WTC11 (cell line): ENCODE measurements around the gene RSPH9. TPM values are rescaled to one million over a fixed set of nuclear protein-coding genes. Genes with fewer than 3 reads are reported as not detected.

Experiments
- ATAC-seq: fragments of 200-7000 bp; cut with Tn5 transposase; 2 replicates; pipeline ENCODE4 v1.10.0; 2021; ENCODE audit warnings: mild to moderate bottlenecking, moderate library complexity
- CTCF ChIA-PET: fragments of 300-600 bp; sonication (Branson Sonifier 250); formaldehyde crosslinking; loops from one replicate; lab custom pipeline; 2021; ENCODE audit warnings: antibody characterized with exemption; lab: Charles Lee
- POLR2A ChIA-PET: fragments of 350-600 bp; sonication (Branson Sonifier 250); formaldehyde crosslinking; loops from one replicate; lab custom pipeline; 2021; ENCODE audit warnings: antibody characterized with exemption; lab: Charles Lee
- DNase-seq: peaks from one replicate; pipeline ENCODE4 v3.0.0; 2021; ENCODE audit warnings: low spot score
- H3K27ac Mint-ChIP-seq: 2 replicates; pipeline ENCODE4 v1.8.0; 2021; ENCODE audit warnings: mixed read lengths
- H3K27me3 Mint-ChIP-seq: 2 replicates; pipeline ENCODE4 v1.8.0; 2021; ENCODE audit warnings: low read depth, mild to moderate bottlenecking, moderate library complexity, mixed read lengths
- H3K36me3 Mint-ChIP-seq: 2 replicates; pipeline ENCODE4 v1.8.0; 2021; ENCODE audit warnings: mixed read lengths
- H3K4me1 Mint-ChIP-seq: 2 replicates; pipeline ENCODE4 v1.8.0; 2022; ENCODE audit warnings: mixed read lengths
- H3K4me3 Mint-ChIP-seq: 2 replicates; pipeline ENCODE4 v1.8.0; 2021; ENCODE audit warnings: mild to moderate bottlenecking, moderate library complexity, mixed read lengths
- H3K9me3 Mint-ChIP-seq: 2 replicates; pipeline ENCODE4 v1.8.0; 2021; ENCODE audit warnings: mixed read lengths
- CREM ChIP-seq: sonication (generic); formaldehyde crosslinking; IDR thresholded peaks from 2 replicates; pipeline ENCODE4 v1.8.1; 2022; ENCODE audit warnings: mild to moderate bottlenecking, missing genetic modification reagents, moderate library complexity
- ELF4 ChIP-seq: sonication (generic); formaldehyde crosslinking; IDR thresholded peaks from 2 replicates; pipeline ENCODE4 v1.8.1; 2022; ENCODE audit warnings: low read depth, mild to moderate bottlenecking, moderate library complexity, missing genetic modification reagents
- EMX1 ChIP-seq: fragments of 250-450 bp; sonication (Bioruptor Pico); IDR thresholded peaks from 2 replicates; pipeline ENCODE4 v1.8.0; 2021; ENCODE audit warnings: mild to moderate bottlenecking
- FOXK1 ChIP-seq: sonication (generic); formaldehyde crosslinking; IDR thresholded peaks from 2 replicates; pipeline ENCODE4 v1.8.0; 2022; ENCODE audit warnings: mild to moderate bottlenecking, moderate library complexity, missing genetic modification reagents
- GABPB1 ChIP-seq: sonication (generic); formaldehyde crosslinking; IDR thresholded peaks from 2 replicates; pipeline ENCODE4 v1.8.1; 2023; ENCODE audit warnings: mild to moderate bottlenecking, missing genetic modification reagents
- GTF2I ChIP-seq: fragments of 250-450 bp; sonication (Bioruptor Pico); conservative IDR thresholded peaks from 2 replicates; pipeline ENCODE4 v1.4.0; 2021; ENCODE audit warnings: mild to moderate bottlenecking
- HMGA2 ChIP-seq: fragments of 250-450 bp; sonication (Bioruptor Pico); IDR thresholded peaks from 2 replicates; pipeline ENCODE4 v1.4.0; 2021; ENCODE audit warnings: mild to moderate bottlenecking, moderate library complexity
- IRF2 ChIP-seq: sonication (generic); formaldehyde crosslinking; IDR thresholded peaks from 2 replicates; pipeline ENCODE4 v1.8.0; 2022; ENCODE audit warnings: low read depth, missing genetic modification reagents, borderline replicate concordance
- JAZF1 ChIP-seq: fragments of 250-450 bp; sonication (Bioruptor Pico); IDR thresholded peaks from 2 replicates; pipeline ENCODE4 v1.9.0; 2021; ENCODE audit warnings: moderate library complexity, mild to moderate bottlenecking, inconsistent platforms
- NFATC4 ChIP-seq: fragments of 250-450 bp; sonication (Bioruptor Pico); IDR thresholded peaks from 2 replicates; pipeline ENCODE4 v1.9.0; 2021; ENCODE audit warnings: mild to moderate bottlenecking
- NFE2L1 ChIP-seq: sonication (generic); formaldehyde crosslinking; IDR thresholded peaks from 2 replicates; pipeline ENCODE4 v1.8.1; 2023; ENCODE audit warnings: missing genetic modification reagents
- NR1H2 ChIP-seq: sonication (generic); formaldehyde crosslinking; IDR thresholded peaks from 2 replicates; pipeline ENCODE4 v1.9.0; 2021; ENCODE audit warnings: mild to moderate bottlenecking, moderate library complexity, missing genetic modification reagents
- NR3C1 ChIP-seq: sonication (generic); formaldehyde crosslinking; conservative IDR thresholded peaks from 2 replicates; pipeline ENCODE4 v1.8.1; 2023; ENCODE audit warnings: low read depth, mild to moderate bottlenecking, missing genetic modification reagents
- OVOL2 ChIP-seq: fragments of 250-450 bp; sonication (Bioruptor Pico); IDR thresholded peaks from 2 replicates; pipeline ENCODE4 v1.9.0; 2021; ENCODE audit warnings: mild to moderate bottlenecking, borderline replicate concordance
- RORB ChIP-seq: fragments of 250-450 bp; sonication (Bioruptor Pico); IDR thresholded peaks from 2 replicates; pipeline ENCODE4 v1.9.0; 2021; ENCODE audit warnings: mild to moderate bottlenecking
- TEAD4 ChIP-seq: sonication (generic); formaldehyde crosslinking; IDR thresholded peaks from 2 replicates; pipeline ENCODE4 v1.8.0; 2022; ENCODE audit warnings: mild to moderate bottlenecking, missing genetic modification reagents
- ZBTB21 ChIP-seq: sonication (generic); formaldehyde crosslinking; IDR thresholded peaks from 2 replicates; pipeline ENCODE4 v1.8.1; 2023; ENCODE audit warnings: mild to moderate bottlenecking, missing genetic modification reagents, borderline replicate concordance
- ZNF121 ChIP-seq: sonication (generic); formaldehyde crosslinking; IDR thresholded peaks from 2 replicates; pipeline ENCODE4 v1.8.0; 2023; ENCODE audit warnings: missing genetic modification reagents
- ZNF138 ChIP-seq: sonication (generic); formaldehyde crosslinking; conservative IDR thresholded peaks from 2 replicates; pipeline ENCODE4 v1.8.1; 2022; ENCODE audit warnings: mild to moderate bottlenecking, moderate library complexity, missing genetic modification reagents
- ZNF317 ChIP-seq: sonication (generic); formaldehyde crosslinking; IDR thresholded peaks from 2 replicates; pipeline ENCODE4 v1.8.1; 2023; ENCODE audit warnings: low read depth, mild to moderate bottlenecking, moderate library complexity, missing genetic modification reagents, borderline replicate concordance
- total RNA-seq: library from RNA; stranded (reverse); gene quantifications from 3 replicates; pipeline ENCODE4 v1.2.3, GENCODE V29; 2021
- TF ChIP-seq, protein P1 (sequence below): fragments of 200-600 bp; IDR thresholded peaks from 2 replicates; pipeline ENCODE4 v1.8.0; 2022; ENCODE audit warnings: antibody characterized with exemption
- TF ChIP-seq, protein P2 (sequence below): sonication (generic); formaldehyde crosslinking; IDR thresholded peaks from 2 replicates; pipeline ENCODE4 v1.8.0; 2023; ENCODE audit warnings: missing genetic modification reagents, mild to moderate bottlenecking, borderline replicate concordance
- TF ChIP-seq, protein P3 (sequence below): sonication (generic); formaldehyde crosslinking; IDR thresholded peaks from 2 replicates; pipeline ENCODE4 v1.8.0; 2023; ENCODE audit warnings: mild to moderate bottlenecking, missing genetic modification reagents

RSPH9 gene
- total RNA-seq, 1 experiment from 2014 or later = 0.35 TPM

DNA sequence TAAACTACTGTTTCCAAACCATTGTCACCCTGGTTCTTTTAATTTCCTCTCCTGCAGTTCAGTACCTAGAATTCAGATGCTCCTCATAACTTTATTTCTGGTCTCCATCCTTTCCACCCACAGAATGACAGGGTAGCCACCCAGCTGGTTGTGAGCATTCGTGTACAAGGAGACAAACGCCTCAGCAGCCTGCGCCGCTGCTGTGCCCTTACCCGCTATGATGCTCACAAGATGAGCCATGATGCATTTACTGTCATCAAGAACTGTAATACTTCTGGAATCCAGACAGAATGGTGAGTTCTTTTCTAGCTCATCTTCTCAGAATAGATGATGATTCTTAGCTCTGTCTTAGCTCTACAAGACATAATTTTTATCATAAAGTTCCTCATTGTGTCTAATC lies 34.4 kb upstream of the RSPH9 start:
- H3K27me3 Mint-ChIP-seq = no peaks in the 10 kb centered on the region
- no peak overlapping the region for H3K27ac Mint-ChIP-seq
- TF ChIP-seq FOXK1 (CRISPR knock-in tag) = no peak
- TF ChIP-seq NFE2L1 = no peak
- no peak for TF ChIP-seq NR3C1 (CRISPR knock-in tag)
- no peak for TF ChIP-seq ZNF121 (CRISPR knock-in tag)
- TF ChIP-seq ZNF138 (CRISPR knock-in tag) = no peak
- TF ChIP-seq RORB = no peak
- TF ChIP-seq EMX1 (CRISPR knock-in tag) = no peak
- TF ChIP-seq ELF4 = no peak
- POLR2A ChIA-PET = interaction anchor here (0.7 to 1.3 kb wide), 2 partner anchors 19 to 35 kb away, joined by 3 to 4 read pairs; partner anchors contain the start of genes GTPBP2, POLH and XPO5
- no peak overlapping the region for H3K4me3 Mint-ChIP-seq
- ATAC-seq (no peak), DNase-seq (no peak)
- H3K9me3 Mint-ChIP-seq = no peaks in the 10 kb centered on the region
- H3K4me1 Mint-ChIP-seq = no peaks in the 10 kb centered on the region
- CTCF ChIA-PET = interaction anchor here (1.2 to 1.5 kb wide), 3 partner anchors 19 to 468 kb away, joined by 4 to 5 read pairs (median 4); partner anchors contain the start of gene GTPBP2
- peaks cover 29% of the 10 kb centered on the region for H3K36me3 Mint-ChIP-seq

DNA sequence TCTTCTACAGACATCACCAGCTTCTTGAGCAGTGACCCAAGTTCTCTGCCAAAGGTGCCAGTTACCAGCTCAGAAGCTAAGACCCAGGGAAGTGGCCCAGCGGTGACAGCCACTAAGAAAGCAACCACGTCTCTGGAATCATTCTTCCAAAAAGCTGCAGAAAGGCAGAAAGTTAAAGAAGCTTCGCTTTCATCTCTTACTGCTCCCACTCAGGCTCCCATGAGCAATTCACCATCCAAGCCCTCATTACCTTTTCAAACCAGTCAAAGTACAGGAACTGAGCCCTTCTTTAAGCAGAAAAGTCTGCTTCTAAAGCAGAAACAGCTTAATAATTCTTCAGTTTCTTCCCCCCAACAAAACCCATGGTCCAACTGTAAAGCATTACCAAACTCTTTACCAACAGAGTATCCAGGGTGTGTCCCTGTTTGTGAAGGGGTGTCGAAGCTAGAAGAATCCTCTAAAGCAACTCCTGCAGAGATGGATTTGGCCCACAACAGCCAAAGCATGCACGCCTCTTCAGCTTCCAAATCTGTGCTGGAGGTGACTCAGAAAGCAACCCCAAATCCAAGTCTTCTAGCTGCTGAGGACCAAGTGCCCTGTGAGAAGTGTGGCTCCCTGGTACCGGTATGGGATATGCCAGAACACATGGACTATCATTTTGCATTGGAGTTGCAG lies 31.0 kb upstream of the RSPH9 start:
- TF ChIP-seq NR1H2 (CRISPR knock-in tag) (no peak), JAZF1 (CRISPR knock-in tag) (no peak), GABPB1 (no peak), CREM (no peak), FOXK1 (CRISPR knock-in tag) (no peak), HMGA2 (CRISPR knock-in tag) (no peak), TEAD4 (CRISPR knock-in tag) (no peak), OVOL2 (CRISPR knock-in tag) (no peak), ZBTB21 (CRISPR knock-in tag) (no peak), IRF2 (CRISPR knock-in tag) (no peak), GTF2I (CRISPR knock-in tag) (no peak), RORB (no peak), NFATC4 (no peak), ZNF317 (CRISPR knock-in tag) (no peak)
- TF ChIP-seq, protein P1, sequence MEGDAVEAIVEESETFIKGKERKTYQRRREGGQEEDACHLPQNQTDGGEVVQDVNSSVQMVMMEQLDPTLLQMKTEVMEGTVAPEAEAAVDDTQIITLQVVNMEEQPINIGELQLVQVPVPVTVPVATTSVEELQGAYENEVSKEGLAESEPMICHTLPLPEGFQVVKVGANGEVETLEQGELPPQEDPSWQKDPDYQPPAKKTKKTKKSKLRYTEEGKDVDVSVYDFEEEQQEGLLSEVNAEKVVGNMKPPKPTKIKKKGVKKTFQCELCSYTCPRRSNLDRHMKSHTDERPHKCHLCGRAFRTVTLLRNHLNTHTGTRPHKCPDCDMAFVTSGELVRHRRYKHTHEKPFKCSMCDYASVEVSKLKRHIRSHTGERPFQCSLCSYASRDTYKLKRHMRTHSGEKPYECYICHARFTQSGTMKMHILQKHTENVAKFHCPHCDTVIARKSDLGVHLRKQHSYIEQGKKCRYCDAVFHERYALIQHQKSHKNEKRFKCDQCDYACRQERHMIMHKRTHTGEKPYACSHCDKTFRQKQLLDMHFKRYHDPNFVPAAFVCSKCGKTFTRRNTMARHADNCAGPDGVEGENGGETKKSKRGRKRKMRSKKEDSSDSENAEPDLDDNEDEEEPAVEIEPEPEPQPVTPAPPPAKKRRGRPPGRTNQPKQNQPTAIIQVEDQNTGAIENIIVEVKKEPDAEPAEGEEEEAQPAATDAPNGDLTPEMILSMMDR = no peak
- TF ChIP-seq, protein P2, sequence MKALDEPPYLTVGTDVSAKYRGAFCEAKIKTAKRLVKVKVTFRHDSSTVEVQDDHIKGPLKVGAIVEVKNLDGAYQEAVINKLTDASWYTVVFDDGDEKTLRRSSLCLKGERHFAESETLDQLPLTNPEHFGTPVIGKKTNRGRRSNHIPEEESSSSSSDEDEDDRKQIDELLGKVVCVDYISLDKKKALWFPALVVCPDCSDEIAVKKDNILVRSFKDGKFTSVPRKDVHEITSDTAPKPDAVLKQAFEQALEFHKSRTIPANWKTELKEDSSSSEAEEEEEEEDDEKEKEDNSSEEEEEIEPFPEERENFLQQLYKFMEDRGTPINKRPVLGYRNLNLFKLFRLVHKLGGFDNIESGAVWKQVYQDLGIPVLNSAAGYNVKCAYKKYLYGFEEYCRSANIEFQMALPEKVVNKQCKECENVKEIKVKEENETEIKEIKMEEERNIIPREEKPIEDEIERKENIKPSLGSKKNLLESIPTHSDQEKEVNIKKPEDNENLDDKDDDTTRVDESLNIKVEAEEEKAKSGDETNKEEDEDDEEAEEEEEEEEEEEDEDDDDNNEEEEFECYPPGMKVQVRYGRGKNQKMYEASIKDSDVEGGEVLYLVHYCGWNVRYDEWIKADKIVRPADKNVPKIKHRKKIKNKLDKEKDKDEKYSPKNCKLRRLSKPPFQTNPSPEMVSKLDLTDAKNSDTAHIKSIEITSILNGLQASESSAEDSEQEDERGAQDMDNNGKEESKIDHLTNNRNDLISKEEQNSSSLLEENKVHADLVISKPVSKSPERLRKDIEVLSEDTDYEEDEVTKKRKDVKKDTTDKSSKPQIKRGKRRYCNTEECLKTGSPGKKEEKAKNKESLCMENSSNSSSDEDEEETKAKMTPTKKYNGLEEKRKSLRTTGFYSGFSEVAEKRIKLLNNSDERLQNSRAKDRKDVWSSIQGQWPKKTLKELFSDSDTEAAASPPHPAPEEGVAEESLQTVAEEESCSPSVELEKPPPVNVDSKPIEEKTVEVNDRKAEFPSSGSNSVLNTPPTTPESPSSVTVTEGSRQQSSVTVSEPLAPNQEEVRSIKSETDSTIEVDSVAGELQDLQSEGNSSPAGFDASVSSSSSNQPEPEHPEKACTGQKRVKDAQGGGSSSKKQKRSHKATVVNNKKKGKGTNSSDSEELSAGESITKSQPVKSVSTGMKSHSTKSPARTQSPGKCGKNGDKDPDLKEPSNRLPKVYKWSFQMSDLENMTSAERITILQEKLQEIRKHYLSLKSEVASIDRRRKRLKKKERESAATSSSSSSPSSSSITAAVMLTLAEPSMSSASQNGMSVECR (CRISPR knock-in tag) = no peak
- TF ChIP-seq, protein P3, sequence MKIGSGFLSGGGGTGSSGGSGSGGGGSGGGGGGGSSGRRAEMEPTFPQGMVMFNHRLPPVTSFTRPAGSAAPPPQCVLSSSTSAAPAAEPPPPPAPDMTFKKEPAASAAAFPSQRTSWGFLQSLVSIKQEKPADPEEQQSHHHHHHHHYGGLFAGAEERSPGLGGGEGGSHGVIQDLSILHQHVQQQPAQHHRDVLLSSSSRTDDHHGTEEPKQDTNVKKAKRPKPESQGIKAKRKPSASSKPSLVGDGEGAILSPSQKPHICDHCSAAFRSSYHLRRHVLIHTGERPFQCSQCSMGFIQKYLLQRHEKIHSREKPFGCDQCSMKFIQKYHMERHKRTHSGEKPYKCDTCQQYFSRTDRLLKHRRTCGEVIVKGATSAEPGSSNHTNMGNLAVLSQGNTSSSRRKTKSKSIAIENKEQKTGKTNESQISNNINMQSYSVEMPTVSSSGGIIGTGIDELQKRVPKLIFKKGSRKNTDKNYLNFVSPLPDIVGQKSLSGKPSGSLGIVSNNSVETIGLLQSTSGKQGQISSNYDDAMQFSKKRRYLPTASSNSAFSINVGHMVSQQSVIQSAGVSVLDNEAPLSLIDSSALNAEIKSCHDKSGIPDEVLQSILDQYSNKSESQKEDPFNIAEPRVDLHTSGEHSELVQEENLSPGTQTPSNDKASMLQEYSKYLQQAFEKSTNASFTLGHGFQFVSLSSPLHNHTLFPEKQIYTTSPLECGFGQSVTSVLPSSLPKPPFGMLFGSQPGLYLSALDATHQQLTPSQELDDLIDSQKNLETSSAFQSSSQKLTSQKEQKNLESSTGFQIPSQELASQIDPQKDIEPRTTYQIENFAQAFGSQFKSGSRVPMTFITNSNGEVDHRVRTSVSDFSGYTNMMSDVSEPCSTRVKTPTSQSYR (CRISPR knock-in tag) = no peak
- TF ChIP-seq, all 79 proteins: peak for 0
- ATAC-seq (no peak), DNase-seq (no peak)
- Mint-ChIP-seq H3K27me3 (no peaks in the 10 kb centered on the region), H3K36me3 (peaks cover 23% of the 10 kb centered on the region), H3K4me3 (no peak overlapping the region), H3K9me3 (no peaks in the 10 kb centered on the region), H3K27ac (no peak overlapping the region), H3K4me1 (no peaks in the 10 kb centered on the region)
- POLR2A ChIA-PET = no interaction called here
- CTCF ChIA-PET = interaction anchor here (1.4 kb wide), 1 partner anchor 53 kb away, joined by 4 read pairs; no protein-coding TSS in a partner anchor
